Measurements from ENCODE around the gene FCN3. TPM values are rescaled to one million over a fixed set of nuclear protein-coding genes. Genes with fewer than 3 reads are reported as not detected.
A peak's percentile ranks its signal among the peaks of the same experiment; 100 is the strongest.

Gene FCN3
- total and polyA plus RNA-seq, 10 of the 15 experiments (the other 5 are each of a cell fraction or from before 2014, with no cell fraction given) = 0.28 TPM; not detected in 9

- TF ChIP-seq MYC (IDR thresholded peaks at IDR 0.05; ENCODE audit: insufficient read depth, insufficient read length, insufficient replicate concordance, low read length, severe bottlenecking) (no peak), RBBP5 (conservative IDR thresholded peaks at IDR 0.05) (no peak), ZNF687 (IDR thresholded peaks at IDR 0.05) (peak; percentile 33; the same call in 1 of the 2 replicates), ZNF217 (IDR thresholded peaks at IDR 0.05) (no peak), RAD21 (IDR thresholded peaks at IDR 0.05; ENCODE audit: insufficient read depth, low read depth, low read length) (peak; percentile 87), ELK1 (IDR thresholded peaks at IDR 0.05; ENCODE audit: low read depth, low read length) (no peak), USF1 (IDR thresholded peaks at IDR 0.05; ENCODE audit: borderline replicate concordance, extremely low read length, insufficient read depth, low read depth, low read length) (no peak), ZZZ3 (IDR thresholded peaks at IDR 0.05; ENCODE audit: control insufficient read depth, insufficient read length, low read depth) (no peak), CBX5 (IDR thresholded peaks at IDR 0.05; ENCODE audit: low read depth) (no peak), EP300 (IDR thresholded peaks at IDR 0.05; ENCODE audit: borderline replicate concordance in 1 of 2, control insufficient read depth in 1 of 2, low read depth in 2 of 2, low read length in 2 of 2) (0 out of 4 replicates have a peak, but pooled peaks of 1 of the 2 experiments have one; percentile 26), ASH2L (IDR thresholded peaks at IDR 0.05; ENCODE audit: borderline replicate concordance, low read depth) (no peak), RUNX3 (IDR thresholded peaks at IDR 0.05; ENCODE audit: low read length) (peak; percentile 91), PAX5 (IDR thresholded peaks at IDR 0.05; ENCODE audit: borderline replicate concordance, low read depth, low read length) (no peak), IRF3 (IDR thresholded peaks at IDR 0.05) (no peak), TCF12 (IDR thresholded peaks at IDR 0.05; ENCODE audit: low read depth, low read length) (peak; percentile 91; the same call in 1 of the 2 replicates), SP1 (IDR thresholded peaks at IDR 0.05; ENCODE audit: low read depth, low read length) (no peak), LARP7 (IDR thresholded peaks at IDR 0.05) (no peak), SMAD1 (IDR thresholded peaks at IDR 0.05; ENCODE audit: low read depth, partially characterized antibody) (no peak), TARDBP (IDR thresholded peaks at IDR 0.05; ENCODE audit: borderline replicate concordance) (no peak), FOS (IDR thresholded peaks at IDR 0.05; ENCODE audit: borderline replicate concordance, extremely low read depth, insufficient read length) (no peak), RCOR1 (conservative IDR thresholded peaks at IDR 0.05; ENCODE audit: low read depth, low read length) (no peak), ZNF384 (IDR thresholded peaks at IDR 0.05; ENCODE audit: borderline replicate concordance, low read depth, low read length) (no peak; the same call in 1 of the 2 replicates), EED (IDR thresholded peaks at IDR 0.05; ENCODE audit: low read depth) (peak; percentile 69), WRNIP1 (IDR thresholded peaks at IDR 0.05; ENCODE audit: borderline replicate concordance, low read depth, low read length) (no peak)
Observed at GRCh38 chr1:27416387-27417111, 41.9 kb upstream of the FCN3 start (continued).

Measured in GM12878 (cell line).